GM21825 (cell line): ENCODE data around the gene SH3BP2.
"Not testable (repeated sequence)": the region's sequence is repeated elsewhere in the genome, so short reads cannot be mapped to it uniquely, and the experiment has no call there.

ENCODE experiments used
- ATAC-seq: cut with Tn5 transposase; IDR thresholded peaks from one replicate; pipeline ENCODE4 v1.9.1; 2021; ENCODE audit warnings: mild to moderate bottlenecking, moderate library complexity; ENCODE audit not compliant: unreplicated experiment

Gene SH3BP2

DNA sequence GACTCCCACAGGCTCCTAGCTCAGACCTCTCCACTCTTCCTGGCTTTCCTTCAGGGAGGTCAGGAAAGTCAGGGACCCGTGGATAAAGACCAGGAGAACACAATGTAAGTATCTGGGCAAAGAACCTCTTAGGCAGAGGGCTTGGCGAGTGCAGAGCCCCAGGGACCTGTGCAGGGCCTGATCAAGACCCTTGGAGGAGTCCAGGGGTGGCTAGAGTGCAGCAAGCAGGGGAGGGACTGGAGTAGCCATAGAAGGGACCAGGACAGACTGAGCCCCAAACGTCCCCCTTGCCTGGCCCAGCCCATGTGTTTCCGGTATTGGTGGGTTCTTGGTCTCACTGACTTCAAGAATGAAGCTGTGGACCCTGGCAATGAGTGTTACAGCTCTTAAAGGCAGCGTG lies 30.8 kb upstream of the SH3BP2 start:
- no peak for ATAC-seq

- ATAC-seq: not testable (repeated sequence)
Measured at GRCh38 chr4:2762486-2763370, 30.2 kb upstream of the SH3BP2 start.

- no peak for ATAC-seq
Measured at GRCh38 chr4:2763511-2763967, 29.3 kb upstream of the SH3BP2 start.

- no peak for ATAC-seq
Measured at GRCh38 chr4:2765832-2766526, 26.9 kb upstream of the SH3BP2 start.

- no peak for ATAC-seq
Measured at GRCh38 chr4:2767046-2767704, 25.7 kb upstream of the SH3BP2 start.

DNA sequence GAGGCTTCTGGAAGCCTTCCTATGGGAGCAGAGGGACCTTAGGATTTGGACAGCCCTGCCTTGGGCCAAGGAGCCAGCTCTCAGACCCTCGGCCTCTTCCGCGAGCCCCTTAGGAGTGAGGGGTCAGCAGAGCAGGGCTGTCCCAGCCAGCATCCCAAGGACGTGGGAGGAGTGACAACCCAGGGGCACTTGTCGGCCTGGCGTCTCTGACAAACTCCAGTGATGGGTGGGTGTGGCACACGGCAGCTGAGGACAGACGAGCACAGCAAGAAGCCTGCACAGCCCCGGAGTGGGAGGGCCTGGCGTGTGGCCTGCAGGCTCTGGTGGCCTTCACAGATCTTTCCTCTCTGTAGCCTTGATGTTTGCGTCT lies 25.2 kb upstream of the SH3BP2 start:
- no peak for ATAC-seq

DNA sequence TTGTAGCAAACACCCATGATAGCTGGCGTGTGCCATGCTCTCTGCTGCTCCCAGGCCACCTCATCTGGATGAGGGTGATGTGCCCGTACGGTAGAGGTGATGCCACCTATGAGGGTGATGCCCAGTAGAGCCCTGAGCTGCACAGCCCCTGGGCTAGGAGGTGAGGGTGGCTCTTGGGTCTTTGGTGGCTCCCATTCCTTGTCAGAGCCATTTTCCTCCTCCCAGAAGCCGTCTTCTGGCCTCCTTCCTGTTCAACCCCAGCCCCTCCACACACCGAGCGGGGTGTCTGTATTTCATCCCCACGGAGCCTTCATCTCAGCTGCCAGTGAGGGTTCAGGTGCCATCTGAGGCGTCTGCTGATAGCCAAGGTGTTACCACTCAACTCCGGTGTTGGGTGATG lies 24.8 kb upstream of the SH3BP2 start:
- no peak for ATAC-seq

GRCh38 chr4:2768921-2769336 lies 24.0 kb upstream of the SH3BP2 start:
- ATAC-seq: no peak

DNA sequence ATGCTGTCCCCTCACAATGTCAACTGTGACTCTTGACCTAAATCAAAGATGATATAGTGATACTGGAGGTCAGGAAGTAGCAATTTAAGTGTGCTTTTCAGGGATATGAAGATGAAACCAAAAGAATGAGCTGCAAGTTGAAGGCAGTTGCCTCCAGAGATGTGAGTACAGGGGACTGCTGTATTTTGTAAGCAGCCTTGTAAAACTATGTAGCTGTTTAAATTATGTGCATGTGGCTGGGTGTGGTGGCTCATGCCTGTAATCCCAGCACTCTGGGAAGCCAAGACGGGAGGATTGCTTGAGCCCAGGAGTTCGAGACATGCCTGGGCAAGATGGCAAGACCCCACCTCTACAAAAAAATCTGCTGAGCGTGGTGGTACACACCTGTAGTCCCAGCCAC lies 21.6 kb upstream of the SH3BP2 start:
- no peak for ATAC-seq

GRCh38 chr4:2780643-2781042 lies 12.2 kb upstream of the SH3BP2 start:
- not testable (repeated sequence) for ATAC-seq

DNA sequence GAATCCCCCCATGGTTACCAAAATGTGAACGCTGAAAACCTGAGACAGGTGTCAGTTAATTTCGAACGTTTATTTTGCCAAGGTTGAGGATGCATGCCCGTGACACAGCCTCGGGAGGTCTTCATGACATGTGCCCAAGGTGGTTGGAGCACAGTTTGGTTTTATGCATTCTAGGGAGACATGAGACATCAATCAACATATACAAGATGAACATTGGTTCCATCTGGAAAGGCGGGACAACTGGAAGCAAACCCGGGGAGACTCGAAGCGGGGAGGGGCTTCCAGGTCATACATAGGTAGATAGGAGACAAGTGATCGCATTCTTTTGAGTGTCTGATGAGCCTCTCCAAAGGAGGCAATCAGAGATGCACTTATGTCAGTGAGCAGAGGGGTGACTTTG lies 11.0 kb upstream of the SH3BP2 start:
- ATAC-seq: no peak

DNA sequence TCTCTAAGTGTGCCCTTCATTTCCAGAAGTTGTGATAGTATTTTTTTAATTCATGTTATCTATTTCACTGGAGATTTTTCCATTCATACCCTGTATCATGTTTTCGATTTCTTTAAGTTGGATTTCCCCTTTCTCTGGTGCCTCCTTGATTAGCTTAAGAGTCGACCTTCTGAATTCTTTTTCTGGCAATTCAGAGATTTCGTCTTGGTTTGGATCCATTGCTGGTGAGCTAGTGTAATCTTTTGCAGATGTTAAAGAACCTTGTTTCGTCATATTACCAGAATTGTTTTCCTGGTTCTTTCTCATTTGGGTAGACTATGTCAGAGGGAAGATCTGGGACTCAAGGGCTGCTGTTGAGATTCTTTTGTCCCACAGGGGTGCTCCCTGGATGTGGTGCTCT lies 9.1 kb upstream of the SH3BP2 start:
- ATAC-seq: no peak

DNA sequence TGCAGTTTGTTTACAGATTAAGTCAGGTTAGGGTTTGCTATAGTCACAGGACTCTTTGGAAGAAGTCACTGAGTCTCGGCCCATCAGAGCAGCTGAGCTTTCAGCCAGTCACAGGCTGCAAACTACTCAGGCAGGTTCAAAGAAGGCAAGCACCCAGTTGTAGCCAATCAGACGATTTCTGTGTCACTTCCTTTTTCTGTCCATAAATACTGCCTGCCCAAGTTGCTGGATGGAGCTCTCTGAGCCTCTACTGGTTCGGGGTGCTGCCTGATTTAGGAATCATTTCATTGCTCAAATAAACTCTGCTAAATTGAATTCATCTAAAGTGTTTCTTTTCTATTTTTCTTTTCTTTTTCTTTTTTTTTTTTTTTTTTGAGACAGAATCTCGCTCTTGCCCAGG lies 7.3 kb upstream of the SH3BP2 start:
- no peak for ATAC-seq

- no peak for ATAC-seq
Measured at GRCh38 chr4:2786152-2786671, 6.7 kb upstream of the SH3BP2 start.

GRCh38 chr4:2786794-2787229 lies 6.1 kb upstream of the SH3BP2 start:
- no peak for ATAC-seq

DNA sequence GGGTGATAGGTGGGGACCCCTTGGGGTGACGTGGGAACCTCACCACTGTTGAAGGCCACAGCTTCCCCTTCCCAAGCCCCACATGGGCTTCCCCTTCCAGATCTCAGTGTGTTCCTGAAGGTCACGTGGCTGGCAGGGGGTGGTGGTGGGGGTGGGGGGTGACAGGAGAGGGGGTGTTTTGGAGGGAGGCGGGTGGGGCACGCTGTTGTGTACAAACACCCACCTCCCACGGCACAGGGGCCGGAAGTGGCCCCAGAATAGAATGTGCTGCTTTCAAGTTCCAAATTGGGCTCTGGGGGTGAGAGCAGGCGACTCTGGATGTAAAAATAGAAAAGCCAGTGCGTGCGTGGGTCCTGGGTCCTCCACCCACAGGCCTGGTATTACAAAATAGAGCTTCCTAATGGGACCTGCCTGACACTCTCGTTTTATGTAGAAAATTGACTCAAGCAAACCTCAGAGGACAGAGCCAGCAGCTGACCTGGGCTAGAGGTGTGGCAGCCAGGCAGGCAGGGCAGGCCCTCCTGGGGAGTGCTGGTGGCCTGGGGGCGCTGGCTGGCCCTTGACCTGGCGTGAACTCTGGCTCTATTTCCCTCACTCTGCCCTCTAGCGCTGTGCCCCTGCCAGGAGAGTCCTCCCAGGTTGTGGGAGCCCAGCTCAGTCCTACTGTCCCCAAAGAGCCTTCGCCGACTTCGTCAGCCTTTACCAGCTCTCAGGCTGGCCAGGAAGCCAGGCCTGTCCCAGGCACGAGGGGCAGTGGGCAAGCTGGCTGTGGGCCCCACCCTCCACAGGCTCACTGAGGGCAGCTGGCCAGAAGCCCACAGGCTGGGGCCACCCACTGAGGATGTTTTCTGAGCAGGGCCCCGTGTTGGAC lies 5.4 kb upstream of the SH3BP2 start:
- ATAC-seq: peak; percentile 67

- ATAC-seq: no peak
Measured at GRCh38 chr4:2788101-2788500, 4.8 kb upstream of the SH3BP2 start.

DNA sequence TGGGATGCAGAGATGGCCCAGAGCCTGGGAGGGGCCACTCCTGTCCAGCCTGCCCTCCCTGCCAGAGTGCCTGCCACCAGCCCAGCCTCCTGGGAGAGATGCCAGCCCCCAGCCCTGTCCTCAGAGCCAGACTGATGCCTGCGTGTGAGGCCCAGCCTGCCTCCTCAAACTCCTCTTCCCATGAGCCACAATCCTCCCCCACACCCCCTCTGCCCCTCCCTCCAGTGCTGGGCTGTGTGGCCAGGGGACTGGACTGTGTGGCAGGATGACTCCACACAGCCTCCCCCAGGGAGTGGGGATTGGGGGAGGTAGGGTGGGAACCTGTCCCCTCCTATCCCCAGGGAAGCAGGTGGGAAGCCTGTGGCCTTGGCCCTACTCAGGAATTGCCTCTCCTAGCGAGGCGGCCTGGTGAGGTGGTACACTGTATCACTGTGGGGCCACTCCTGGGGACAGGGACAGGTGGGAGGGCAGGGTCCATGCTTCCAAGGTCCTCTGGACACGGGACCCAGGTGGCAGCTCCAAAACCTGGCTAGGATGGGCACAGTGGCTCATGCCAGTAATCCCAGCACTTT lies 4.3 kb upstream of the SH3BP2 start:
- ATAC-seq: no peak

DNA sequence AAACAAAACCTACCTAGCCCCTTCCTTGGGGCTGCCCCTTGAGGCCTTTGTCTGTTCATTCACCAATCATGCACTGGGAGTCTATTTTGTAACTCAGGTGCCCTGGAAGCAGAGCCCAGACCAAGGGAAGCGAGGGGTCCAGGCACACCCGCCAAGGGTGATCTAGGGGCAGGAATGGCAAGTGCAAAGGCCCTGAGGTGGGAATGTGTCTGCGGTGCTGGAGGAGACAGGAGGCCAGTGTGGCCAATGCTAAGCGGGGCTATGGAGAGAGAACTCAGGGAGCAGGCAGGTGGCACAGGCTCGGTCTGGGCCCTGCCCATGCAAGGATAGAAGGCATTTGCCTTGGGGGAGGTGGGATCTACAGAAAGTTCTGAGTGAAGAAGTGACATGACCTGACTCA lies 3.5 kb upstream of the SH3BP2 start:
- no peak for ATAC-seq
